ENCODE data around the gene TNFRSF8.

Gene TNFRSF8

GRCh38 chr1:12169442-12170135, 106.5 kb downstream of the TNFRSF8 start:
- DNase-seq (ENCODE audit: low read depth): no peak
- H3K4me3 ChIP-seq (ENCODE audit: low read depth, low read length): no peak overlapping the region
- no peak for TF ChIP-seq CTCF (IDR thresholded peaks at IDR 0.05; ENCODE audit: low read depth, low read length, missing control alignments)

GRCh38 chr1:12170263-12170671, 107.2 kb downstream of the TNFRSF8 start:
- no peak for DNase-seq (ENCODE audit: low read depth)
- no peak for TF ChIP-seq CTCF (IDR thresholded peaks at IDR 0.05; ENCODE audit: low read depth, low read length, missing control alignments)
- no peak overlapping the region for H3K4me3 ChIP-seq (ENCODE audit: low read depth, low read length)

- no peak overlapping the region for H3K4me3 ChIP-seq (ENCODE audit: low read depth, low read length)
- DNase-seq (ENCODE audit: low read depth): no peak
- no peak for TF ChIP-seq CTCF (IDR thresholded peaks at IDR 0.05; ENCODE audit: low read depth, low read length, missing control alignments)
Observed at GRCh38 chr1:12171206-12172041, 108.3 kb downstream of the TNFRSF8 start.

GRCh38 chr1:12172042-12172851, 109.1 kb downstream of the TNFRSF8 start:
- DNase-seq (ENCODE audit: low read depth): no peak
- TF ChIP-seq CTCF (IDR thresholded peaks at IDR 0.05; ENCODE audit: low read depth, low read length, missing control alignments): no peak
- no peak overlapping the region for H3K4me3 ChIP-seq (ENCODE audit: low read depth, low read length)

GRCh38 chr1:12173041-12173509, 110.0 kb downstream of the TNFRSF8 start:
- no peak for TF ChIP-seq CTCF (IDR thresholded peaks at IDR 0.05; ENCODE audit: low read depth, low read length, missing control alignments)
- DNase-seq (ENCODE audit: low read depth): no peak
- H3K4me3 ChIP-seq (ENCODE audit: low read depth, low read length): no peak overlapping the region

- no peak for DNase-seq (ENCODE audit: low read depth)
- no peak for TF ChIP-seq CTCF (IDR thresholded peaks at IDR 0.05; ENCODE audit: low read depth, low read length, missing control alignments)
- no peak overlapping the region for H3K4me3 ChIP-seq (ENCODE audit: low read depth, low read length)
Observed at GRCh38 chr1:12173631-12174121, 110.6 kb downstream of the TNFRSF8 start.

Data from GM12864 (cell line).